Hematopoietic multipotent progenitor cell treated with erythropoietin and hydrocortisone succinate and interleukin-3 and kit ligand, for 6 days (in vitro differentiated cells): Measurements from ENCODE around the gene PRSS1.
A peak's percentile ranks its signal among the peaks of the same experiment; 100 is the strongest.
"Not testable (repeated sequence)": the region's sequence is repeated elsewhere in the genome, so short reads cannot be mapped to it uniquely, and the experiment has no call there.

Source experiments
- DNase-seq: peaks from one replicate; pipeline ENCODE4 v3.0.0-alpha.2; 2015

The PRSS1 gene

GRCh38 chr7:142773937-142774744 lies 24.9 kb downstream of the PRSS1 start:
- no peak for DNase-seq

GRCh38 chr7:142774826-142775225 lies 25.6 kb downstream of the PRSS1 start:
- DNase-seq: no peak

DNA sequence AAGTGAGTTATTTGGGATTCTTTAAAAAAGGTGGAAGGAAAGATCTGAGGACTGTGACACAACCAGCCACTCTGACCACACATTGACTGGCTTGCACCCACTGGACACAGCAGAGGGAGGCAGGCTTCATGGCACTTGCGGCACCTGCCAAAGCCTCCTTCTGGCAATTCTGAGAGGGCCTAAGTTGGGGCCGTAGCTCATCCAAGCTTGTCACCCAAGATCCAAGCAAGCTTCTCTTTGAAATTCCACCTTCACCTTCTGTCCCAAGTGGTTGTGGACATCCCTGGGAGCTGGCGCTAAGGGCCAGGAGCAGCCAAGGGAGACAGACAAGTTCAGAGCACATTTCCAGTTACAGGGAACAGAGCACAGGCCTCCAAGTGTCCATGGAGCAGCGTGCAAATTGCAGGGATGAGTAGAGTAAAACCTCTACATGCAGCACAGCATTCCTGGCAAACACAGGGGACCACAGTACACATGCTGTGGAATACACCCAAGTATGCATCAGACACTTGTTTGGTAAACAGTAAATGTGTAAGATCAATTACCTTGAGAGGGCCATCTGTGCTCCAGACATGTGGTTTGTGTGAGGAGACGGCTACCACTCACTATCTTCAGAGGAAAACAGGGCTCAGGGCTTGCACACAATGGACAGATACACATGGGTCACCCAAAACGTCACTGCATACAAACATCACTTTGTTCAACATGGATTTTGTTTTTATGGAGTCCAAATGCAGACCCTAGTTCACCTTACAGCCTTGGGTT lies 26.3 kb downstream of the PRSS1 start:
- not testable (repeated sequence) for DNase-seq

- DNase-seq: no peak
Observed at GRCh38 chr7:142776206-142776844, 27.1 kb downstream of the PRSS1 start.

DNA sequence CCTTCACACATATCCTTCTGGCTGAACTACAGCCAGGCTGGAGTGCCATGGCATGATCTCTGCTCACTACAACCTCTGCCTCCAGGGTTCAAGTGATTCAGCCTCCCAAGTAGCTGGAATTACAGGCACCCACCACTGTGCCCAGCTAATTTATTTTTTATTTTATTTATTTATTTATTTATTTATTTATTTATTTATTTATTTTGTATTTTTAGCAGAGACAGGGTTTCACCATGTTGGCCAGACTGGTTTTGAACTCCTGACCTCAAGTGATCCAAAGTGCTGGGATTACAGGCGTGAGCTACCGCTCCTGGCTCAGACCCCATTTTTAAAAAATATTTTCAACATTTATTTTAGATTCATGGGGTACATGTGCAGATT lies 27.6 kb downstream of the PRSS1 start:
- DNase-seq: not testable (repeated sequence)

- DNase-seq: no peak
Observed at GRCh38 chr7:142777318-142777717, 28.0 kb downstream of the PRSS1 start.

DNA sequence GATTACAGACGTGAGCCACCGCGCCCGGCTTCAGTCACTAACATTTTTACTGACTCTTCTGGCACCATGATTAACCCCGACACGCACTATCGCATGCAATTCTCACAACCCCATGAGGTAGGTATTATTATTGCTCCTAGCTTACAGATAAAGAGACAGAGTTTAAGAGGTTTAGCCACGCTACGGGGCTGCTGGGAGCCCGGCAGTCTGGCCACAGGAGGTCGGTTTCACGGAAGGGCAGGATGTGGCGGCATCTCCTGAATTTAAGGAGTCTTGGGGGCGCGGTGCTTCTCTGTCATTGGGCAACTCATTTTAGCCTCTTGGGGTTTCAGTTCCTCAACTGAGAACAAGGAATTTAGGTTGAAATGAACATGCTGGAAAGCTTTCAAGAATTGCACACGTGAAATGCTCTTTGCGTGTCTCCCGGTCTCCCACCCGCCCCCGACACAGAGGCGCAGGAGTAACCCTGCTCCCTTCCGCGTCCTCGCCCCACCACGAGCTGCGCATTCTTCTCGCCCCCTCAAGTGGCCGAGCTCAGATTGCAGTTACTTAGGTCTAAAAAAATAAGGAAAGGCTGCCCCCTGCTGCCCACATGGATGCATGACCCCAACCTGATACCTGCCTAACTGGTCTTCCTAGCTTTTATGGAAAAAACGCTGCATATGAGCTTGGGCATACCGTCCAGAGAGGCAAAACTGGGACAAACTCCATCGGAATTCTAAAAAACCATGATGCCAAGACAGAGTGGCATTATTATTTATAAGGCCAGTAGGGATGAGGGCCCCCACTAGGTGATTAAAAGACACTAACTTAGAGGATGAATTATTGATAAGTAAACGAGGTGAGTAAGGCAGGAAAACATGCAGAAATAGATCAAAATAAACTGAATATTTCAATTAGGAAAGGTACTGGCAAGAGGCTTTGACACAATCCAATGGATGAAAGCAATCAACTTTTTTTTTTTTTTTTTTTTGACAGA lies 33.9 kb downstream of the PRSS1 start:
- peak; percentile 96 for DNase-seq

- DNase-seq: peak; percentile 47
Observed at GRCh38 chr7:142784096-142784495, 34.8 kb downstream of the PRSS1 start.

GRCh38 chr7:142784716-142785115 lies 35.4 kb downstream of the PRSS1 start:
- DNase-seq: no peak

DNA sequence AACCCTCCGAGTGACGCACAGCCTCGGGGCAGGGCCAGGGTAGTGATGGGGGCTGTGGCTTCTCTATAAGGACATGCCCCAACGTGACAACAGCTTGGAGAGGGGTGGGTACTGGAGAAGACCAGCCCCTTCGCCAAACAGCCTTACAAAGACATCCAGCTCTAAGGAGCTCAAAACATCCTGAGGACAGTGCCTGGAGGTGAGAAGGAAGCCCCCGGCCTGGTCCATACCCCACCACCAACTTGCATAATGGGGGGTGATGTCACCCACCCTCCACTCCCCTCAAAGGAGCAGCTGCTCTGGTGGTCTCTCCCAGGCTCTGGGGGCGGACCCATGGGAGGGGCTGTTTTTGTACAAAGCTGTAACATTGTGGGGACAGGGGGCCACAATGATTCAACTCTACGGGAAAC lies 36.6 kb downstream of the PRSS1 start:
- DNase-seq: no peak

- DNase-seq: no peak
Observed at GRCh38 chr7:142787034-142787768, 37.9 kb downstream of the PRSS1 start.

GRCh38 chr7:142787783-142788182 lies 38.5 kb downstream of the PRSS1 start:
- no peak for DNase-seq

DNA sequence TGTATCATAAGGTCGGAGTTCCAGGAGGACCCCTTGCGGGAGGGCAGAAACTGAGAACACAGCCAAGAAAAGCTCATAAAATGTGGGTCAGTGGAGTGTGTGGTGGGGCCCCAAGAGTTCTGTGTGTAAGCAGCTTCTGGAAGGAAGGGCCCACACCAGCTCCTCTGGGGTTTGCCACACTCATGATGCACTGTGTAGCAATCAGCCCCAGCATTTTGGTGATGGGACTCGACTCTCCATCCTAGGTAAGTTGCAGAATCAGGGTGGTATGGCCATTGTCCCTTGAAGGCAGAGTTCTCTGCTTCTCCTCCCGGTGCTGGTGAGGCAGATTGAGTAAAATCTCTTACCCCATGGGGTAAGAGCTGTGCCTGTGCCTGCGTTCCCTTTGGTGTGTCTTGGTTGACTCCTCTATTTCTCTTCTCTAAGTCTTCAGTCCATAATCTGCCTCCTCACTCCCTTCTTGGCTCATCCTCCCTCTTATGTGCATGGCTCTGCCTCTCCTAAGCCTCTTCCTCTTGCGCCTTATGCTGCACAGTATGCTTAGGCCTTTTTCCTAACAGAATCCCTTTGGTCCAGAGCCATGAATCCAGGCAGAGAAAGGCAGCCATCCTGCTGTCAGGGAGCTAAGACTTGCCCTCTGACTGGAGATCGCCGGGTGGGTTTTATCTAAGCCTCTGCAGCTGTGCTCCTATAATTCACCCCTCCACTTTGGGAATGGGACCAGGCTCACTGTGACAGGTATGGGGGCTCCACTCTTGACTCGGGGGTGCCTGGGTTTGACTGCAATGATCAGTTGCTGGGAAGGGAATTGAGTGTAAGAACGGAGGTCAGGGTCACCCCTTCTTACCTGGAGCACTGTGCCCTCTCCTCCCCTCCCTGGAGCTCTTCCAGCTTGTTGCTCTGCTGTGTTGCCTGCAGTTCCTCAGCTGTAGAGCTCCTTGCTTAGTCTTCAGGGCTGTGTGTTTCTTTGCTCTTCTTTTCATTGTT lies 39.3 kb downstream of the PRSS1 start:
- DNase-seq: no peak

GRCh38 chr7:142789441-142789840 lies 40.2 kb downstream of the PRSS1 start:
- no peak for DNase-seq

GRCh38 chr7:142790056-142790455 lies 40.8 kb downstream of the PRSS1 start:
- no peak for DNase-seq

- peak; percentile 90 for DNase-seq
Observed at GRCh38 chr7:142790555-142790954, 41.3 kb downstream of the PRSS1 start.

DNA sequence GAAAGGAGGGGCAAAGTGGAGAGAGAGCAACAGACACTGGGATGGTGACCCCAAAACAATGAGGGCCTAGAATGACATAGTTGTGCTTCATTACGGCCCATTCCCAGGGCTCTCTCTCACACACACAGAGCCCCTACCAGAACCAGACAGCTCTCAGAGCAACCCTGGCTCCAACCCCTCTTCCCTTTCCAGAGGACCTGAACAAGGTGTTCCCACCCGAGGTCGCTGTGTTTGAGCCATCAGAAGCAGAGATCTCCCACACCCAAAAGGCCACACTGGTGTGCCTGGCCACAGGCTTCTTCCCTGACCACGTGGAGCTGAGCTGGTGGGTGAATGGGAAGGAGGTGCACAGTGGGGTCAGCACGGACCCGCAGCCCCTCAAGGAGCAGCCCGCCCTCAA lies 42.2 kb downstream of the PRSS1 start:
- DNase-seq: no peak

DNA sequence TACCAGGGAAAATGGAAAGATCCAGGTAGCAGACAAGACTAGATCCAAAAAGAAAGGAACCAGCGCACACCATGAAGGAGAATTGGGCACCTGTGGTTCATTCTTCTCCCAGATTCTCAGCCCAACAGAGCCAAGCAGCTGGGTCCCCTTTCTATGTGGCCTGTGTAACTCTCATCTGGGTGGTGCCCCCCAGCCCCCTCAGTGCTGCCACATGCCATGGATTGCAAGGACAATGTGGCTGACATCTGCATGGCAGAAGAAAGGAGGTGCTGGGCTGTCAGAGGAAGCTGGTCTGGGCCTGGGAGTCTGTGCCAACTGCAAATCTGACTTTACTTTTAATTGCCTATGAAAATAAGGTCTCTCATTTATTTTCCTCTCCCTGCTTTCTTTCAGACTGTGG lies 42.9 kb downstream of the PRSS1 start:
- DNase-seq: no peak

GRCh38 chr7:142792593-142792992 lies 43.3 kb downstream of the PRSS1 start:
- no peak for DNase-seq

- no peak for DNase-seq
Observed at GRCh38 chr7:142793156-142793555, 43.9 kb downstream of the PRSS1 start.
